Activated CD4-positive, alpha-beta T cell treated with anti-CD3 and anti-CD28 coated beads for 36 hours (primary cell): ENCODE data around the gene SLC4A9. TPM values are rescaled to one million over a fixed set of nuclear protein-coding genes. Genes with fewer than 3 reads are reported as not detected.
"Not testable (repeated sequence)": the region's sequence is repeated elsewhere in the genome, so short reads cannot be mapped to it uniquely, and the experiment has no call there.

ENCODE experiments used
- ATAC-seq: fragments of 200-7000 bp; cut with Tn5 transposase; one replicate; pipeline ENCODE4 v1.10.0; 2021; ENCODE audit warnings: mild to moderate bottlenecking, moderate library complexity
- CTCF ChIA-PET: fragments of 350-600 bp; sonication (Branson Sonifier 250); formaldehyde crosslinking; loops from one replicate; lab custom pipeline; 2021; ENCODE audit warnings: antibody characterized with exemption; lab: Charles Lee
- POLR2A ChIA-PET: fragments of 350-600 bp; sonication (Branson Sonifier 250); formaldehyde crosslinking; loops from one replicate; lab custom pipeline; 2021; ENCODE audit warnings: antibody characterized with exemption, inconsistent platforms; lab: Charles Lee
- DNase-seq: peaks from one replicate; pipeline ENCODE4 v3.0.0-alpha.2; 2020
- H3K27ac Mint-ChIP-seq: one replicate; pipeline ENCODE4 v1.8.0; 2021; ENCODE audit warnings: mixed read lengths
- H3K27me3 Mint-ChIP-seq: one replicate; pipeline ENCODE4 v1.8.0; 2021; ENCODE audit warnings: mixed read lengths
- H3K36me3 Mint-ChIP-seq: one replicate; pipeline ENCODE4 v1.8.0; 2021; ENCODE audit warnings: low read depth, mixed read lengths
- H3K4me1 Mint-ChIP-seq: one replicate; pipeline ENCODE4 v1.8.0; 2021; ENCODE audit warnings: mixed read lengths
- H3K4me3 Mint-ChIP-seq: one replicate; pipeline ENCODE4 v1.8.0; 2021; ENCODE audit warnings: mild to moderate bottlenecking, moderate library complexity, mixed read lengths
- H3K9me3 Mint-ChIP-seq: one replicate; pipeline ENCODE4 v1.8.0; 2021; ENCODE audit warnings: low read depth, mixed read lengths
- intact Hi-C, 2 experiments: fragments of 100-400 bp; cut with DNase I in 1 of 2; cut with micrococcal nuclease in 1 of 2; formaldehyde crosslinking; loops; one replicate each; pipeline versions ENCODE4 v1.14.2 to v1.15.1; 2022 to 2024; cut with DNase I, micrococcal nuclease
- total RNA-seq, 2 experiments: library from RNA; stranded (reverse); gene quantifications; one replicate each; pipeline ENCODE4 v1.2.3, GENCODE V29; 2021

The SLC4A9 gene
- total RNA-seq, 2 experiments from 2014 or later: 0.21 to 0.73 TPM

GRCh38 chr5:140339636-140340035, 20.4 kb upstream of the SLC4A9 start:
- Mint-ChIP-seq H3K27ac (no peak overlapping the region), H3K27me3 (no peaks in the 10 kb centered on the region), H3K4me1 (peaks cover 45% of the 10 kb centered on the region), H3K4me3 (no peak overlapping the region), H3K9me3 (no peaks in the 10 kb centered on the region), H3K36me3 (peaks cover 36% of the 10 kb centered on the region)
- DNase-seq (no peak), ATAC-seq (no peak)
- intact Hi-C loops: loop anchor here in 1 of 2 experiments (5.0 kb wide), 1 partner anchor 232 kb away; no protein-coding TSS in a partner anchor
- CTCF ChIA-PET: interaction anchor here (0.7 kb wide), 2 partner anchors 97 to 586 kb away, joined by 3 to 4 read pairs; no protein-coding TSS in a partner anchor
- POLR2A ChIA-PET: no interaction called here

DNA sequence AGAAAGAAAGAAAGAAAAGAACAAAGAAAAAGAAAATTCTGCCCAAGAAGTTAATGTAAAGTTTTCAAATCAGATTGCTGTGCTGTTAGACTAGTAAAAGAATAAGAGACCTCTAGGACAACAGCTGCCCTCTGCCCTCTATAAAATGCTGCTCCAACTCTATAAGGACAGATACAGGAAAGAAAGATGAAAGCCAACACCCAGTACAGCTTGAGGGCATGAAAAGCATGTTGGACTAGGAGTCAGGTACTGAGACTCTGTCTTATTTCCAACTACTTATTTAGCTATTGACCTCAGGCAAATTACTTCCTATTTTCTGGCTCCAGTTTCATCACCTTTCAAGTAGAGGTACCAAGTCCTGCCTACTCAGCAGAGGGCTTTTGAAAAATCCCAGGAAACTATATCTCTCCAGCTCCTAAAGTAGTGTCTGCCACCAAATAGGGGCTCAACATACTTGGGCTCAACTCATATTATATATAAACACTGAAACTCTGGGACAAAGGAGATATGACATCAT, 19.3 kb upstream of the SLC4A9 start:
- DNase-seq (no peak), ATAC-seq (no peak)
- intact Hi-C loops: loop anchor here in 1 of 2 experiments (5.0 kb wide), 1 partner anchor 233 kb away; no protein-coding TSS in a partner anchor
- H3K9me3 Mint-ChIP-seq: no peaks in the 10 kb centered on the region
- H3K4me3 Mint-ChIP-seq: peak overlapping the region; percentile 75
- ChIA-PET CTCF (interaction anchor here (0.6 to 16.4 kb wide), 5 partner anchors 10 to 585 kb away, joined by 3 to 616 read pairs (median 6); no protein-coding TSS in a partner anchor), POLR2A (no interaction called here)
- peak overlapping the region; percentile 97 for H3K27ac Mint-ChIP-seq
- peaks cover 34% of the 10 kb centered on the region for H3K36me3 Mint-ChIP-seq
- H3K27me3 Mint-ChIP-seq: peaks cover 2% of the 10 kb centered on the region
- H3K4me1 Mint-ChIP-seq: peaks cover 47% of the 10 kb centered on the region

GRCh38 chr5:140341591-140341990, 18.4 kb upstream of the SLC4A9 start:
- intact Hi-C loops: loop anchor here in 1 of 2 experiments (5.0 kb wide), 1 partner anchor 234 kb away; no protein-coding TSS in a partner anchor
- ChIA-PET CTCF (interaction anchor here (1.7 to 16.4 kb wide), 4 partner anchors 11 to 96 kb away, joined by 6 to 616 read pairs (median 26); no protein-coding TSS in a partner anchor), POLR2A (no interaction called here)
- H3K27me3 Mint-ChIP-seq: peaks cover 2% of the 10 kb centered on the region
- peaks cover 47% of the 10 kb centered on the region for H3K4me1 Mint-ChIP-seq
- peak overlapping the region; percentile 97 for H3K27ac Mint-ChIP-seq
- no peak for DNase-seq
- ATAC-seq: no peak
- H3K9me3 Mint-ChIP-seq: no peaks in the 10 kb centered on the region
- H3K36me3 Mint-ChIP-seq: peaks cover 26% of the 10 kb centered on the region
- H3K4me3 Mint-ChIP-seq: peak overlapping the region; percentile 75

- Mint-ChIP-seq H3K4me3 (peak overlapping the region; percentile 75), H3K4me1 (peaks cover 52% of the 10 kb centered on the region), H3K27ac (peak overlapping the region; percentile 97), H3K9me3 (no peaks in the 10 kb centered on the region), H3K27me3 (peaks cover 2% of the 10 kb centered on the region), H3K36me3 (peaks cover 26% of the 10 kb centered on the region)
- DNase-seq (peak; percentile 68), ATAC-seq (peak; percentile 42)
- intact Hi-C loops: loop anchor here (2.0 to 5.0 kb wide), 2 partner anchors 39 to 235 kb away; partner anchors contain the start of gene PFDN1 (in 1 of the 2)
- ChIA-PET CTCF (interaction anchor here (0.9 to 16.4 kb wide), 4 partner anchors 10 to 97 kb away, joined by 3 to 616 read pairs (median 26); no protein-coding TSS in a partner anchor), POLR2A (no interaction called here)
These were observed 17.7 kb upstream of the SLC4A9 start for GRCh38 chr5:140342287-140342686.

- DNase-seq: no peak
- Mint-ChIP-seq H3K27ac (peak overlapping the region; percentile 97), H3K27me3 (peaks cover 2% of the 10 kb centered on the region), H3K36me3 (peaks cover 26% of the 10 kb centered on the region), H3K4me1 (peaks cover 52% of the 10 kb centered on the region), H3K4me3 (peak overlapping the region; percentile 75), H3K9me3 (no peaks in the 10 kb centered on the region)
- ATAC-seq: no peak
- ChIA-PET POLR2A (interaction anchor here (0.7 kb wide), 1 partner anchor 41 kb away, joined by 3 read pairs; no protein-coding TSS in a partner anchor), CTCF (interaction anchor here (0.6 to 16.4 kb wide), 7 partner anchors 9 to 290 kb away, joined by 3 to 616 read pairs (median 5); partner anchors contain the start of gene CD14)
- intact Hi-C loops: loop anchor here (2.0 to 5.0 kb wide), 2 partner anchors 40 to 236 kb away; partner anchors contain the start of gene PFDN1 (in 1 of the 2)
These were observed 17.1 kb upstream of the SLC4A9 start for GRCh38 chr5:140342896-140343295.

GRCh38 chr5:140343849-140344248, 16.1 kb upstream of the SLC4A9 start:
- POLR2A ChIA-PET, ATAC-seq, H3K27me3 Mint-ChIP-seq, H3K9me3 Mint-ChIP-seq, DNase-seq: not testable (repeated sequence)
- H3K36me3 Mint-ChIP-seq: peaks cover 26% of the 10 kb centered on the region
- CTCF ChIA-PET: interaction anchor here (1.0 to 16.4 kb wide), 5 partner anchors 8 to 99 kb away, joined by 3 to 616 read pairs (median 5); partner anchors contain the start of gene SLC4A9
- H3K4me1 Mint-ChIP-seq: peaks cover 52% of the 10 kb centered on the region
- intact Hi-C loops: loop anchor here (2.0 to 5.0 kb wide), 2 partner anchors 41 to 237 kb away; partner anchors contain the start of gene PFDN1 (in 1 of the 2)
- peak overlapping the region; percentile 80 for H3K4me3 Mint-ChIP-seq
- peak overlapping the region; percentile 6 for H3K27ac Mint-ChIP-seq

GRCh38 chr5:140344683-140345423, 15.1 kb upstream of the SLC4A9 start:
- Mint-ChIP-seq H3K36me3 (peaks cover 26% of the 10 kb centered on the region), H3K4me1 (peaks cover 52% of the 10 kb centered on the region), H3K9me3 (no peaks in the 10 kb centered on the region), H3K4me3 (peak overlapping the region; percentile 80), H3K27ac (peak overlapping the region; percentile 57), H3K27me3 (peaks cover 2% of the 10 kb centered on the region)
- POLR2A ChIA-PET: interaction anchor here (0.8 kb wide), 1 partner anchor 18 kb away, joined by 3 read pairs; no protein-coding TSS in a partner anchor
- CTCF ChIA-PET: interaction anchor here (0.5 to 16.4 kb wide), 16 partner anchors 10 to 237 kb away, joined by 3 to 616 read pairs (median 4); partner anchors contain the start of genes PFDN1 and SLC4A9
- ATAC-seq (peak; percentile 45), DNase-seq (peak; percentile 59)
- intact Hi-C loops: loop anchor here in 1 of 2 experiments (5.0 kb wide), 1 partner anchor 238 kb away; no protein-coding TSS in a partner anchor

DNA sequence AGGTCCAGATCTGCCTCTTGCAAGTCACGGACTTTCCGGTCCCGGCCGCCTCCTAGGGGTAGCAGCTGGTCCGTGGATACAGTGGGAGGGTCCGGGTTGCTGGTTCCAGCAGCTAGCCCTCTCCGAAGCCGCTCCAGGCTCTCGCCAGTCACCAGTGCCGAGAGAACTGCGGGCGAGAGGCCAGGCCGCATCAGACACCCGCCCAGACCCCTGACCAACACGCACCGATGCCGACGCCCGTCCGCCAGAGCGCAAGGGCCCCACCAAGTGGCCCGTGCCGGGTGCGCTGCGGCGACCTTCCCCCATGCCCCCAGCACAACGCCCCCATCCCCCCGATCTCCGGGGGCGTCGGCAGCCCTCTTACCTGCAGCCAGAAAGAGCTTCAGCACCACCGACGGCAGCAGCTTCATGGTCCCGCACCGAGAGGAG, 14.1 kb upstream of the SLC4A9 start:
- H3K27me3 Mint-ChIP-seq: peaks cover 2% of the 10 kb centered on the region
- H3K4me1 Mint-ChIP-seq: peaks cover 47% of the 10 kb centered on the region
- DNase-seq (peak; percentile 64), ATAC-seq (peak; percentile 4)
- ChIA-PET POLR2A (interaction anchor here (0.6 to 0.9 kb wide), 5 partner anchors 17 to 305 kb away, joined by 3 read pairs; no protein-coding TSS in a partner anchor), CTCF (interaction anchor here (0.7 to 16.4 kb wide), 17 partner anchors 8 to 374 kb away, joined by 3 to 616 read pairs (median 3); partner anchors contain the start of gene EIF4EBP3)
- peaks cover 24% of the 10 kb centered on the region for H3K36me3 Mint-ChIP-seq
- intact Hi-C loops: loop anchor here in 1 of 2 experiments (1.0 to 2.0 kb wide), 2 partner anchors 43 to 171 kb away; partner anchors contain the start of genes CYSTM1 and PFDN1
- no peaks in the 10 kb centered on the region for H3K9me3 Mint-ChIP-seq
- no peak overlapping the region for H3K27ac Mint-ChIP-seq
- peak overlapping the region; percentile 80 for H3K4me3 Mint-ChIP-seq

GRCh38 chr5:140346348-140347221, 13.4 kb upstream of the SLC4A9 start, which contains the start of gene HBEGF:
Gene HBEGF, minus strand, starts transcription at chr5:140346603. Its CDS starts 275 bp downstream, at chr5:140346328.
- intact Hi-C loops: loop anchor here in 1 of 2 experiments (1.0 to 2.0 kb wide), 2 partner anchors 43 to 172 kb away; partner anchors contain the start of genes CYSTM1 and PFDN1
- DNase-seq (peak; percentile 74), ATAC-seq (peak; percentile 46)
- H3K4me3 Mint-ChIP-seq: peak within 1 kb of the TSS; percentile 80
- H3K9me3 Mint-ChIP-seq: no peaks in the 10 kb centered on the region
- peaks cover 20% of the 10 kb centered on the region for H3K36me3 Mint-ChIP-seq
- H3K27ac Mint-ChIP-seq: no peak within 1 kb of the TSS
- H3K4me1 Mint-ChIP-seq: peaks cover 44% of the 10 kb centered on the region
- POLR2A ChIA-PET: interaction anchor here (0.6 to 0.9 kb wide), 4 partner anchors 56 to 305 kb away, joined by 3 read pairs; no protein-coding TSS in a partner anchor
- CTCF ChIA-PET: interaction anchor here (0.7 to 16.4 kb wide), 18 partner anchors 8 to 1168 kb away, joined by 3 to 616 read pairs (median 3); partner anchors contain the start of gene EIF4EBP3
- peaks cover 2% of the 10 kb centered on the region for H3K27me3 Mint-ChIP-seq
